Measurements from ENCODE around the gene ESRRA.

The ESRRA gene

DNA sequence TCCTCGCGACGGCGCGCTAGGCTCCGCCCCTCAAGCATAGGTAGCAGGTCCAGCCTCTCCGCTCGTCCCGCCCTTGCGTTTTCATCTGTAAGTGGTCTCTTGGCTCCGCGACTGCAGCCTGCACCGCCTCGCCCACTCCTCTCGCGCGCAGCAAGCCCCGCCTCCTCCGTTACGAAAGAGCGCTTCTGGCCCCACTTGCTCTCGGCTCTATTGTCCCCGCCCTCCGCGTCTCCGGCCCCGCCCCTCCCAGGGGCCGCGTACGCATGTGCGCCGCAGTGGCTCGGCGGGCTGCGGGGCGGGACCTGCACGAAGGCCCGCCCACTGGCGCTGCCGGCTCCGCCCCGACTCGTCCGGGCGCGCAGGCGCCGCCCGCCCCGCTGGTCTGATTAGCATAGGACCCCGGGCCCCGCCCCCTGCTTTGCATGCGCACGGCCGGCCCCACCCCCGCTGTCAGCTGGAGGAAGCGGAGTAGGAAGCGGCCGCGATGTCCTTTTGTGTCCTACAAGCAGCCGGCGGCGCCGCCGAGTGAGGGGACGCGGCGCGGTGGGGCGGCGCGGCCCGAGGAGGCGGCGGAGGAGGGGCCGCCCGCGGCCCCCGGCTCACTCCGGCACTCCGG, at the start of gene ESRRA:
TSS of gene ESRRA (plus strand) at position 450 of the 616 bp plus-strand sequence. CDS start 1,656 bp downstream, outside the sequence.
- peak; percentile 98 for DNase-seq

- no peak for DNase-seq
Observed at GRCh38 chr11:64256300-64256699, 49.0 kb upstream of the ESRRA start.

GRCh38 chr11:64258356-64258755, 47.0 kb upstream of the ESRRA start:
- no peak for DNase-seq

DNA sequence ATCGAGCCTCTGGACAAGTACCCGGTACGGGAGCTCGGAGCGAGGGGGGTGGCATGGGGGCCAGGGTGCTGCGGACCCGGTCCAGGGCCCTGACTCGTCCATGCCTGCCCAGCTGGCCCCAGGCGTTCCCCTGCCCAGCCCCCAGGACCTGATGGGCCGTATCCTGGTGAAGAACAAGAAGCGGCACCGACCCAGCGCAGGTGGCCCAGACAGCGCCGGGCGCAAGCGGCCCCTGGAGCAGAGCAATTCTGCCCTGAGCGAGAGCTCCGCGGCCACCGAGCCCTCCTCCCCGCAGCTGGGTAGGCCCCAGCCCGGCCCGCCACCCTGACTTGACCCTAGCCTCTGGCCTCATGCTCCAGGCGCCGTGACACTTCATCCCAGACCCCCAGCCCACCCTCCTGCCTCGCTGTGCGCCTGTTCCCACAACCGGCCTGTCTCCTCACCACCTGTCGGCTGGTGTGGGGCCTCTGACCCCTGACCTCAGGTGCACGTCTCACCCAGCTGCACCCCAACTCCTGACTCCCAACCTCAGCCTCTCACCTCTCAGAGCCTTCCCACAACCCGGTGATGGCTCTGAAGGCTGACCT, 46.3 kb upstream of the ESRRA start:
- no peak for DNase-seq

- DNase-seq = no peak
Observed at GRCh38 chr11:64259533-64260067, 45.7 kb upstream of the ESRRA start.

- DNase-seq = no peak
Observed at GRCh38 chr11:64260147-64260708, 45.1 kb upstream of the ESRRA start.

- DNase-seq = no peak
Observed at GRCh38 chr11:64261556-64262080, 43.7 kb upstream of the ESRRA start.

- DNase-seq = no peak
Observed at GRCh38 chr11:64262271-64263002, 42.9 kb upstream of the ESRRA start.

DNA sequence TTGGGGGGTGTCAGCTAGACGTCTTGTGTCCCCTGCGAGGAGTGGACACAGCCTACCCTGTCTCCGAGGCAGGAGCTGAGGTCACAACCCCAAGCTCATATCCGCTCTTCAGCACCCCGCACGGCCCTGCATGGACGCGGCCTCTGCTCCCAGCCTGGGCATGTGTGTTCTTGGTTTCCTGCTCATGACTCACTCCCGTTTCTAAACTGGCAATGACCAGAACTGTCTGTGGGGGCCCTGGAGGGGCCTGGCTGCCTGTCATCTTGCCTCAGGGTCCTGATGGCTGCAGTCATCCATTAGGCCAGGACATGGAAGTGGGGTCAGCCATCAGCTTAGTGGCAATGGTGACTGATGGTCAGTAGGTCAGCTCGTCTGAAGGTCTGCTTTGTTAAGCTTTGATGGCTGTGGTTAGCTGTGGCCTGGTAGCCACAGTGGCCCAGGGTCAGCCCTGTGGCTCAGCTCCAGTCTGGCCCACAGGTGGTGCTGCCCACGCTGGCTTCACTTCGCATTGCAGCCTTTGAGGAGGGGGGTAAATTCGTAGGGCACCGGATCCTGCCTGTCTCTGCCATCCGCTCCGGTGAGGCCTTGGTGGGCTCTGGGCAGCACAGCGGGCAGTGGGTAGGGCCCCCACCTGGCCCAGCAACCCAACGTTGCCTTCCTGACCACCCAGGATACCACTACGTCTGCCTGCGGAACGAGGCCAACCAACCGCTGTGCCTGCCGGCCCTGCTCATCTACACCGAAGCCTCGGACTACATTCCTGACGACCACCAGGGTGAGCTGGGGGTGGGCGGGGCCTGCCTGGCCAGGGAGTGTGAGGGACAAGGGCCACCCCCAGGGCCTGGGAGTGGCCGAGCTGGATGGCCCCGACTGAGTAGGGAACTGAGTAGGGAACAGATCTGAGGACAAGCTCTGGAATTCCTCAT, 42.0 kb upstream of the ESRRA start:
- no peak for DNase-seq

GRCh38 chr11:64263947-64264317, 41.4 kb upstream of the ESRRA start:
- DNase-seq = no peak

DNA sequence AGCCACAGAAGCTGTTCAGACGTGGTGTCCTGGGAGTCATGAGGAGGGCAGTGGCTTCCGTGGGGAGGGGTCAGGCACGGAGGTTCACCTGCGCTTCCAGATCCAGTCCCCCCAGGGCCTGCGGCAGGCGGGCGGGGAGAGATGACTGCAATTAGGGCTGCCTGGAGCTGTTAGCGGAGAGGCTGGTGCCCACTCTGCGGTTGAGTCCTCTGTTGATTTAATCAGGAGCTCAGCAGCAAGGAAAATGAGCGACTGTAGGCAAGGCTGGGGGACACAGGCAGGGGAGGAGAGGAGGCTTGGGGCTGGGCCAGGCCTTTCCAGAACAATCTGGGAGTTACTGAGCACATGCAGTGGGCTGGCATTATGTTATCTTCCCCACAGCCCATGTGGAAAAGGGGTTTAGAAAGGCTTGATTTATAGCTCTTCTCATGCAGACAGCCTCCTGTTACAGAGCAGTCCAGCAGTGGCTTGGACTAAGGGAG, 40.9 kb upstream of the ESRRA start:
- no peak for DNase-seq

- no peak for DNase-seq
Observed at GRCh38 chr11:64265176-64266160, 39.9 kb upstream of the ESRRA start.

- DNase-seq = no peak
Observed at GRCh38 chr11:64266339-64266738, 39.0 kb upstream of the ESRRA start.

DNA sequence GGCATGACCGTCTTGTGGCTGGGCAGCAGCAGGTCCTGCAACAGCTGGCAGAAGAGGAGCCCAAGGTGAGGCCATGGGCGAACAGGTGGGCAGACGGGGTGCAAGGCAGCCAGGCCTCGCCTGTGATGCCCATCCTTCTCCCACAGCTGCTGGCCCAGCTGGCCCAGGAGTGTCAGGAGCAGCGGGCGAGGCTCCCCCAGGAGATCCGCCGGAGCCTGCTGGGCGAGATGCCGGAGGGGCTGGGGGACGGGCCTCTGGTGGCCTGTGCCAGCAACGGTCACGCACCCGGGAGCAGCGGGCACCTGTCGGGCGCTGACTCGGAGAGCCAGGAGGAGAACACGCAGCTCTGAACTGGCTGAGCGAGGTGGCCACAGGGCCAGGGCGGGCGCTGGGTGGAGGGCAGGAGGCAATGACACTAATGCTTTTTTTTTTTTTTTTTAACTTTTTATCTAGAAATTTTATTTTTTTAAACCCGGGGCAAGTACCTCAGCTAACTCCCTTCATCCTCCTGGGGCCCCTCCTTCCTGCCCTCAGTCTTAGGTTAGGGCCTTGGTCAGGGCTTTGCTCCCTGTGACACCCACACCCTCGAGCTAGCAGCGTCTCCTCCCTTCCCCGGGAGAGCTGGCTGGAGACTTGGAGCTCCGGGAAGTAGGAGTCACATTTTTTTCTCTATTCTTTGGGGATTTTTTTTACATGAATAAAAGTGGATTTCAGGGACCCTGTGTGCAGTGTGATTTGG, 37.9 kb upstream of the ESRRA start:
- no peak for DNase-seq

- DNase-seq = no peak
Observed at GRCh38 chr11:64268025-64268892, 37.1 kb upstream of the ESRRA start.

DNA sequence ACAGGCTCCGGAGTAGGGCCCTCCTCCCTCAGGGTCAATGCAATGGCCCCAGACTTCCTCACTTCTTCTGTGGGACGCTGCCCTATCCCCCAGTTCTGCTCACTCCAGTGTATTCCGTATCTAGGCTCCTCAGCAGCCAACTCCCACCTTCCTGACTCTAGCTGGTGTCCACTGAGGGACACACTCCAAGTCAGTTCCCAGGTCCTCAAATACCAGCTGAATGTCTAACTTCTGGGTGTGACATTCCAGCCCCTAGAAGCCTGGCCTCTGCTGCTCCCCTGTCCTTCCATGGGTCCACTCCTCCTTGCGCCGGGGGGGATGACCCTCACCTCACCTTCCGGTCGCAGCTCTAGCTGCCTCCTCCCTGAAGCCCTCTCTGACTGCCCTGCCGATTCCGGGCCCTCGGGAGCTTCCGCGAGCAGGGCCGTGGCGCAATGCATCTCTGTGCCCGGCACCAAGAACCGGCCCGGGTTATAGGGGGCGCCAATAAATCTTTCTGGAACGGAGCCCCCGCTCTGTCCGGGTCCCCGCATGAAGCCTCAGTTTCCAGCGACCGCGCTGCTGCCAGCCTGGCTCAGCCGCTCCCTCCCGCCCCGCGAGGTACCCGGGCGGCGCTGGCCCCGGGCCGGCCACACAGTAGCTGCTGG, 36.3 kb upstream of the ESRRA start:
- peak; percentile 21 for DNase-seq

DNA sequence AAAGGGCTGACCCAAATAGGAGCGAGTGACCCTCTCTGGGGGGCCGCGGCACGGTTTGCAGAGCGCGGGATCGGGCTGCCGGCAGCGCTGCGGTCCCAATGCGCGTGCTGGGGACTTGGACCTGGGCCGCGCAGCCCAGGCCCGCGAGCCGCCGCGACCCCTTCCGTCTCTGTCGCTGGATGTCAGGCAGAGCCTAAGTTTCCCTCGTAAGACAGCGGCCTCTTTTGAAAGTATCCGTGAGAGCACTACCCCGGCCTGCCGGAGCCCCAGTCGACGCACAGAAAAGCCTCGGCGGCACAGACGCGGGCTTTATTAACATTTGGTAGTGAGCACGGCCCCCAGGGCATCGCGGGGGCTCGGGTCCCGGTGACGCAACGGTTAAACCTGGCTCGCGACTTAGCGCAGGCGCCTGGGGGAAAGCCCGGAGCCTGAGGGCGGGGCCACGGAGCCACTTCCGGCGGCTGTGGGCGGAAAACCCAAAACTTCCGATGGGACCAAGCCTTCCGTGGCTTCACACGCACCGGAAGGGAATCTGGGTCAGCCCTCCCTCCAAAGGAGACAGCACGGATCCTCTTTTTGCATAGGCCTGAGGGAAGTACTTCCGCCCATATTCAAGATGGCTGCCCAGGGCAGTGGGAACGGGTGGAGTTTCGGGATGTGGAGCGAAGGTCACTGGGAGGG, 35.6 kb upstream of the ESRRA start:
- DNase-seq = peak; percentile 99

All from CD4-positive, alpha-beta T cell treated with Interleukin-4 for 4 hours (primary cell).